Transverse colon (tissue), 4 donors: ENCODE data around the gene PUS1. TPM values are rescaled to one million over a fixed set of nuclear protein-coding genes. Genes with fewer than 3 reads are reported as not detected.

Experiments
- DNase-seq: peaks from one replicate; pipeline ENCODE4 v3.0.0-alpha.2; 2019
- H3K27ac ChIP-seq, 4 donors: fragments of 200-600 bp; sonication (generic); 2 replicates each; pipeline ENCODE4 v1.5.1; 2016 to 2018; ENCODE audit warnings: inconsistent platforms in 4 of 4
- H3K27me3 ChIP-seq: fragments of 200-600 bp; sonication (generic); 2 replicates; pipeline ENCODE4 v1.5.1; 2017; ENCODE audit warnings: inconsistent platforms
- H3K36me3 ChIP-seq, 4 donors: fragments of 200-600 bp; sonication (generic); 2 replicates each; pipeline ENCODE4 v1.5.1; 2017 to 2019; ENCODE audit warnings: inconsistent platforms in 4 of 4
- H3K4me1 ChIP-seq, 4 donors: fragments of 200-600 bp; sonication (generic); 2 replicates each; pipeline ENCODE4 v1.5.1; 2017 to 2020; ENCODE audit warnings: inconsistent platforms in 4 of 4
- H3K4me3 ChIP-seq, 4 donors: fragments of 200-600 bp; sonication (generic); 1 replicate in 1 of 4; 2 replicates in 3 of 4; pipeline versions ENCODE4 v1.5.1 to v1.6.1; 2017 to 2019; ENCODE audit warnings: inconsistent platforms in 4 of 4
- H3K9me3 ChIP-seq, 2 donors: fragments of 200-600 bp; sonication (generic); 2 replicates each; pipeline ENCODE4 v1.5.1; 2017 to 2019; ENCODE audit warnings: inconsistent platforms in 2 of 2
- CTCF ChIP-seq, 5 experiments: fragments of 200-600 bp in 3 of 5; fragments of 450-650 bp in 2 of 5; sonication (generic) in 3 of 5; IDR thresholded peaks; 1 replicate in 2 of 5; 2 replicates in 3 of 5; pipeline ENCODE4 v1.5.1; 2016 to 2017; ENCODE audit warnings: antibody characterized with exemption in 5 of 5, inconsistent platforms in 3 of 5, mild to moderate bottlenecking in 2 of 5, moderate library complexity in 1 of 5
- EP300 ChIP-seq: sonication (generic); formaldehyde crosslinking; IDR thresholded peaks from one replicate; pipeline ENCODE4 v1.6.1; 2017; ENCODE audit warnings: antibody characterized with exemption, low read depth
- POLR2A ChIP-seq: fragments of 450-650 bp; IDR thresholded peaks from one replicate; pipeline ENCODE4 v1.6.1; 2016; ENCODE audit warnings: antibody characterized with exemption, mild to moderate bottlenecking, moderate library complexity
- POLR2AphosphoS5 ChIP-seq, 3 donors: sonication (generic); formaldehyde crosslinking; IDR thresholded peaks; one replicate each; pipeline ENCODE4 v1.6.1; 2016; ENCODE audit warnings: antibody characterized with exemption in 3 of 3
- WGBS, 2 donors: methylation state at CpG; one replicate each; pipeline ENCODE4 v1.1.5; 2018; ENCODE audit warnings: low coverage in 1 of 2; 5-methylcytosine and 5-hydroxymethylcytosine counted together
- in situ Hi-C, 4 donors: fragments of 200-750 bp; cut with MboI; loops; one replicate each; pipeline versions ENCODE4 v1.15.0 to v1.15.1; 2017; ENCODE audit warnings: low sequenced_read_pairs in 3 of 4, low pct_ligation_motif_present in 1 of 4, low pct_unique_long_range_greater_than_20kb in 1 of 4
- intact Hi-C: fragments of 100-400 bp; cut with DNase I; formaldehyde crosslinking; loops from one replicate; pipeline ENCODE4 v1.15.1; 2023; ENCODE audit warnings: low total_unique reads
- small RNA-seq, 4 donors: library from RNA; depleted of rRNA; stranded (forward); fragments of <200 nt; gene quantifications; one replicate each; pipeline ENCODE3, GENCODE V24; 2016
- total RNA-seq, 4 donors: library from RNA; depleted of rRNA; stranded (reverse); fragments of >200 nt; gene quantifications; one replicate each; pipeline ENCODE4 v1.1.0, GENCODE V29; 2016

Gene PUS1
- total RNA-seq, 4 donors from 2014 or later = 11.9 to 48.8 (median 23.1) TPM

GRCh38 chr12:131990066-131990979 is 61.2 kb downstream of the PUS1 start:
- in situ Hi-C loops (no loop called here), intact Hi-C loops (no loop called here)
- Histone ChIP-seq H3K9me3 (no peaks in the 10 kb centered on the region), H3K27me3 (no peaks in the 10 kb centered on the region), H3K4me1 (no peaks in the 10 kb centered on the region), H3K27ac (no peak overlapping the region), H3K36me3 (peaks cover 0 to 54% (median 15%) of the 10 kb centered on the region in 4 donors), H3K4me3 (no peak overlapping the region)
- no peak for TF ChIP-seq POLR2AphosphoS5 (IDR thresholded peaks at IDR 0.05)
- TF ChIP-seq CTCF (IDR thresholded peaks at IDR 0.05) = no peak
- no peak for TF ChIP-seq POLR2A
- TF ChIP-seq EP300 = no peak
- no peak for DNase-seq
- 73 to 89% methylated on average over 8 to 24 of the region's 24 CpGs for WGBS, 2 donors

DNA sequence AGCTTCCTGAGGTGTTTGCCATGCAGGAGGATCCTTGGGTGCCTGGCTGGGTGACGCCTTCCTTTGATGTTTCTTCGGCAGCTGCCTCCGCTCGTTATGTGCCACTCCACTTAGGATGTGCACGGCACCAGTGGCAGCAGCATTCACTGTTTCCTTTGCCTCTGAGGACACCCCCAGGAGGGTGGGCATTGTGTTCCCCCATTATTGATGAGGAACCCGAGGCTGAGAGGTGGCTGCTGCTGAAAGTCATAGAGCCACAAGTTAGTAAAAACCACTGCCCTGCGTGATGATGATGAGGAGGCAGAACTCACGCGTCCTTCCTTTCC is 61.9 kb downstream of the PUS1 start:
- 86% methylated on average over 9 of the region's 9 CpGs; no CpG with 5 or more reads in 1 of the 2 donors for WGBS, 2 donors
- no peaks in the 10 kb centered on the region for H3K9me3 ChIP-seq
- H3K36me3 ChIP-seq = peaks cover 0 to 54% (median 15%) of the 10 kb centered on the region in 4 donors
- intact Hi-C loops = no loop called here
- no peaks in the 10 kb centered on the region for H3K4me1 ChIP-seq
- no peak overlapping the region for H3K27ac ChIP-seq
- DNase-seq = no peak
- in situ Hi-C loops = no loop called here
- H3K27me3 ChIP-seq = no peaks in the 10 kb centered on the region
- TF ChIP-seq EP300 (no peak), CTCF (IDR thresholded peaks at IDR 0.05) (no peak), POLR2AphosphoS5 (IDR thresholded peaks at IDR 0.05) (no peak), POLR2A (no peak)
- H3K4me3 ChIP-seq = no peak overlapping the region

DNA sequence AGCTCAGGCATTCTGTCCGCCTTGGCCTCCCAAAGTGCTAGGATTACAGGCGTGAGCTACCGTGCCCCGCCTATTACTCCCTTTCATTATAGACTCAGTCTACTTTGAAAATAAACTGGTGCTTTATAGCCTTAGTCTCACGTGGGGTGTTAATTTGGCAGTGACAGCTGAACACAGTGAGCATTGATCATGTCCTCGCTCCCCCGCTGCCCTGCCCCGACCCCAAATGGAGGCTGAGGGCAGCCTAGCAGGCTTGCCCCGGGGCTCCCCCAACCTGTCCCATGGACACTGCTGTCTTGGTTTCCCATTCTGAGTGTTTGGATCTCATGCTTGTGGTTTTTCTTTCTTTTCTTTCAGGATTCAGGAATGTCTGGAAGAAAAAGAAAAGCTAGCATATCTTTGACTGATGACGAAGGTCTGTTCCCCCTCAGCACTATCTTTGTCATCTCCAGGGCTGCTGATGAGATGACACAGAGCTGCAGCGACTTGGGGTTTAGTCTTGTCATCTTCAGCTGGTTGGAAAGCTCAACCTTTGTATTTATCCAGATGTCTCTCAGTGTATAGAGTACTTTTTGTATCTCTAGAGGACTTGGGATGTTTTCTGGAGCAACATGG is 62.8 kb downstream of the PUS1 start:
- Histone ChIP-seq H3K9me3 (no peaks in the 10 kb centered on the region), H3K36me3 (peaks cover 0 to 46% (median 13%) of the 10 kb centered on the region in 4 donors), H3K27ac (no peak overlapping the region), H3K4me1 (no peaks in the 10 kb centered on the region), H3K4me3 (no peak overlapping the region), H3K27me3 (no peaks in the 10 kb centered on the region)
- DNase-seq = no peak
- intact Hi-C loops (no loop called here), in situ Hi-C loops (no loop called here)
- TF ChIP-seq CTCF (IDR thresholded peaks at IDR 0.05) (no peak), EP300 (no peak), POLR2AphosphoS5 (IDR thresholded peaks at IDR 0.05) (no peak)
- 94 to 95% methylated on average over 6 to 11 of the region's 11 CpGs for WGBS, 2 donors

GRCh38 chr12:131994589-131994988 is 65.5 kb downstream of the PUS1 start:
- peaks cover 0 to 38% (median 10%) of the 10 kb centered on the region in 4 donors for H3K36me3 ChIP-seq
- TF ChIP-seq POLR2AphosphoS5 (IDR thresholded peaks at IDR 0.05) (no peak), EP300 (no peak)
- intact Hi-C loops (no loop called here), in situ Hi-C loops (no loop called here)
- WGBS, 2 donors = 79 to 91% methylated on average over 4 of the region's 4 CpGs
- no peak for DNase-seq
- no peaks in the 10 kb centered on the region for H3K27me3 ChIP-seq
- no peak overlapping the region for H3K27ac ChIP-seq
- H3K4me1 ChIP-seq = no peaks in the 10 kb centered on the region
- H3K9me3 ChIP-seq = no peaks in the 10 kb centered on the region
- H3K4me3 ChIP-seq = no peak overlapping the region

Small RNA genes lying within 50 kb of the gene (small RNA-seq; reads per million reads assigned to genes)
- gene AC131009.3 = 0 reads per million in 4 donors

Other genes with a start within 250 kb of the PUS1 start
- 10 to 100 TPM; 45.9 to 66.2 (median 55.4) TPM for gene SFSWAP, start 218.2 kb upstream of the PUS1 start, total RNA-seq
- 10 to 100 TPM in 2 of 4 donors, 1 to 10 TPM in 2; 2.6 to 23.6 (median 12.4) TPM for gene MMP17, start 100.9 kb upstream of the PUS1 start, total RNA-seq
- gene ULK1, start 34.7 kb upstream of the PUS1 start, total RNA-seq = 100 to 1,000 TPM in 1 of 4 donors, 10 to 100 TPM in 3; 17.5 to 140 (median 28.0) TPM
- 10 to 100 TPM; 25.4 to 67.3 (median 37.5) TPM for gene EP400, start 20.7 kb downstream of the PUS1 start, total RNA-seq
- gene DDX51, start 215.0 kb downstream of the PUS1 start, total RNA-seq = 10 to 100 TPM in 3 of 4 donors, 1 to 10 TPM in 1; 5.3 to 52.7 (median 21.2) TPM
- 10 to 100 TPM in 2 of 4 donors, 1 to 10 TPM in 2; 5.2 to 12.6 (median 9.9) TPM for gene NOC4L, start 215.2 kb downstream of the PUS1 start, total RNA-seq